A549 (cell line): ENCODE results near the gene HOXA7. TPM values are rescaled to one million over a fixed set of nuclear protein-coding genes. Genes with fewer than 3 reads are reported as not detected.

ENCODE experiments used
- ATAC-seq, 2 experiments: fragments of 200-7000 bp in 1 of 2; fragments of >200 bp in 1 of 2; cut with Nextera tagmentation in 1 of 2; cut with Tn5 transposase in 1 of 2; 3 replicates each; pipeline versions ENCODE4 v1.8.0 to v1.9.1; 2018 to 2020; ENCODE audit warnings: mild to moderate bottlenecking in 1 of 2, moderate library complexity in 1 of 2
- CTCF ChIA-PET: fragments of 300-600 bp; sonication (Branson Sonifier 250); formaldehyde crosslinking; extraction: SDS; loops from one replicate; lab custom pipeline; 2021; ENCODE audit warnings: antibody characterized with exemption, inconsistent platforms; lab: Yijun Ruan, JAX
- POLR2A ChIA-PET: fragments of 350-600 bp; formaldehyde crosslinking; extraction: SDS; loops from one replicate; lab custom pipeline; 2021; ENCODE audit warnings: antibody characterized with exemption, inconsistent platforms; lab: Yijun Ruan, JAX
- DNase-seq, 2 experiments: peaks; one replicate each; pipeline versions ENCODE4 v3.0.0 to v3.0.0-alpha.2; 2011 to 2016; ENCODE audit warnings: low read depth in 1 of 2, low spot score in 1 of 2
- FAIRE-seq: peaks from 2 replicates; lab custom pipeline; 2011; peaks lifted over from hg19 to GRCh38; lab: Jason Lieb, UNC
- H3K27ac ChIP-seq, 2 experiments: fragments of >200 bp; sonication (Bioruptor Twin); formaldehyde crosslinking; 3 replicates each; pipeline ENCODE4 v1.5.1; 2016 to 2017
- H3K4me1 ChIP-seq: fragments of >200 bp; sonication (Bioruptor Twin); formaldehyde crosslinking; 3 replicates; pipeline ENCODE4 v1.6.1; 2016
- H3K4me2 ChIP-seq: fragments of >200 bp; sonication (Bioruptor Twin); formaldehyde crosslinking; 3 replicates; pipeline ENCODE4 v1.6.1; 2016
- H3K4me3 ChIP-seq: fragments of >200 bp; sonication (Bioruptor Twin); formaldehyde crosslinking; 3 replicates; pipeline ENCODE4 v1.5.1; 2016
- H3K9me3 ChIP-seq: fragments of >200 bp; sonication (Bioruptor Twin); formaldehyde crosslinking; 3 replicates; pipeline ENCODE4 v1.6.1; 2016
- BHLHE40 ChIP-seq: IDR thresholded peaks from 2 replicates; pipeline ENCODE4 v1.6.1; 2012; ENCODE audit warnings: low read depth, low read length, inconsistent platforms
- EHF ChIP-seq: fragments of 250-450 bp; sonication (Bioruptor Pico); IDR thresholded peaks from 2 replicates; pipeline ENCODE4 v1.5.0; 2020; ENCODE audit warnings: mild to moderate bottlenecking
- EHMT2 ChIP-seq: fragments of 200-600 bp; sonication (generic); IDR thresholded peaks from 2 replicates; pipeline ENCODE4 v1.6.1; 2016; ENCODE audit warnings: antibody characterized with exemption, low read depth, mild to moderate bottlenecking, moderate library complexity
- FOSB ChIP-seq: fragments of 250-450 bp; sonication (Bioruptor Pico); IDR thresholded peaks from 2 replicates; pipeline ENCODE4 v1.5.0; 2020; ENCODE audit warnings: mild to moderate bottlenecking, moderate library complexity
- FOSL2 ChIP-seq, 2 experiments: fragments of 450-650 bp in 1 of 2; fragments of >200 bp in 1 of 2; sonication (Bioruptor Twin) in 1 of 2; formaldehyde crosslinking; IDR thresholded peaks; 2 replicates each; pipeline versions ENCODE4 v1.5.0 to v1.6.1; 2016 to 2020; ENCODE audit warnings: mild to moderate bottlenecking in 1 of 2, moderate library complexity in 1 of 2
- GATA3 ChIP-seq: IDR thresholded peaks from 2 replicates; pipeline ENCODE4 v1.6.1; 2012; ENCODE audit warnings: borderline replicate concordance
- HOXA7 ChIP-seq: fragments of 250-450 bp; sonication (Bioruptor Pico); IDR thresholded peaks from 2 replicates; pipeline ENCODE4 v1.5.0; 2020; ENCODE audit warnings: mild to moderate bottlenecking, moderate library complexity
- HOXB5 ChIP-seq: fragments of 250-450 bp; sonication (Bioruptor Pico); IDR thresholded peaks from 2 replicates; pipeline ENCODE4 v1.5.0; 2020; ENCODE audit warnings: mild to moderate bottlenecking, moderate library complexity
- JUN ChIP-seq, 2 experiments: fragments of >200 bp; sonication (Bioruptor Twin); formaldehyde crosslinking; IDR thresholded peaks; 2 replicates in 1 of 2; 3 replicates in 1 of 2; pipeline ENCODE4 v1.6.1; 2016 to 2017
- JUNB ChIP-seq: fragments of >200 bp; sonication (Bioruptor Twin); formaldehyde crosslinking; IDR thresholded peaks from 2 replicates; pipeline ENCODE4 v1.6.1; 2016
- MAFK ChIP-seq: fragments of 450-650 bp; IDR thresholded peaks from 2 replicates; pipeline ENCODE4 v1.6.1; 2014; ENCODE audit not compliant: partially characterized antibody
- MYC ChIP-seq: IDR thresholded peaks from 2 replicates; pipeline ENCODE4 v1.6.1; 2012; ENCODE audit warnings: mild to moderate bottlenecking, inconsistent platforms, low read length, improper control_type of control experiment, borderline replicate concordance
- NFE2L2 ChIP-seq: fragments of 150-350 bp; conservative IDR thresholded peaks from 2 replicates; pipeline ENCODE4 v1.6.1; 2014; ENCODE audit warnings: low read length
- NPAS2 ChIP-seq: fragments of 250-450 bp; sonication (Bioruptor Pico); IDR thresholded peaks from 2 replicates; pipeline ENCODE4 v1.8.0; 2022; ENCODE audit warnings: mild to moderate bottlenecking, moderate library complexity, borderline replicate concordance
- NR3C1 ChIP-seq: fragments of >200 bp; sonication (Bioruptor Twin); formaldehyde crosslinking; IDR thresholded peaks from 3 replicates; pipeline ENCODE4 v1.6.1; 2017
- PBX3 ChIP-seq: IDR thresholded peaks from 2 replicates; pipeline ENCODE4 v1.6.1; 2012
- PHF8 ChIP-seq: fragments of 200-600 bp; sonication (generic); IDR thresholded peaks from 2 replicates; pipeline ENCODE4 v1.6.1; 2016; ENCODE audit warnings: low read depth, mild to moderate bottlenecking, antibody characterized with exemption, moderate library complexity, borderline replicate concordance
- POLR2A ChIP-seq: IDR thresholded peaks from 2 replicates; pipeline ENCODE4 v1.6.1; 2012; ENCODE audit warnings: mild to moderate bottlenecking, low read length
- POLR2AphosphoS2 ChIP-seq: conservative IDR thresholded peaks from 2 replicates; pipeline ENCODE4 v1.6.1; 2012; ENCODE audit warnings: low read length, improper control_type of control experiment, inconsistent platforms
- RAD21 ChIP-seq, 2 experiments: fragments of >200 bp in 1 of 2; sonication (Bioruptor Twin) in 1 of 2; formaldehyde crosslinking in 1 of 2; IDR thresholded peaks in 1 of 2; conservative IDR thresholded peaks in 1 of 2; 2 replicates in 1 of 2; 3 replicates in 1 of 2; pipeline ENCODE4 v1.6.1; 2012 to 2018; ENCODE audit warnings: inconsistent platforms in 1 of 2
- RARB ChIP-seq: fragments of 250-450 bp; sonication (Bioruptor Pico); IDR thresholded peaks from 2 replicates; pipeline ENCODE4 v1.8.0; 2021; ENCODE audit warnings: mild to moderate bottlenecking, moderate library complexity
- RCOR1 ChIP-seq: fragments of 150-350 bp; IDR thresholded peaks from 2 replicates; pipeline ENCODE4 v1.6.1; 2014; ENCODE audit warnings: antibody characterized with exemption, low read length, low read depth
- REST ChIP-seq: fragments of 200-600 bp; sonication (generic); IDR thresholded peaks from 2 replicates; pipeline ENCODE4 v1.6.1; 2016; ENCODE audit warnings: antibody characterized with exemption, mild to moderate bottlenecking, moderate library complexity
- RNF2 ChIP-seq: fragments of 200-600 bp; sonication (generic); IDR thresholded peaks from 2 replicates; pipeline ENCODE4 v1.6.1; 2016; ENCODE audit warnings: low read depth, mild to moderate bottlenecking, antibody characterized with exemption, moderate library complexity, borderline replicate concordance
- SREBF2 ChIP-seq: fragments of 450-650 bp; IDR thresholded peaks from 2 replicates; pipeline ENCODE4 v1.6.1; 2014; ENCODE audit warnings: mild to moderate bottlenecking, moderate library complexity
- TFCP2L1 ChIP-seq: fragments of 250-450 bp; sonication (Bioruptor Pico); IDR thresholded peaks from 2 replicates; pipeline ENCODE4 v1.5.0; 2021; ENCODE audit warnings: mild to moderate bottlenecking
- ZC3H11A ChIP-seq: fragments of 450-650 bp; IDR thresholded peaks from 2 replicates; pipeline ENCODE4 v1.6.1; 2014; ENCODE audit warnings: antibody characterized with exemption, mild to moderate bottlenecking
- ZFP36 ChIP-seq: fragments of 450-650 bp; IDR thresholded peaks from 2 replicates; pipeline ENCODE4 v1.6.1; 2014; ENCODE audit warnings: borderline replicate concordance; ENCODE audit not compliant: partially characterized antibody
- ZSCAN20 ChIP-seq: fragments of 250-450 bp; sonication (Bioruptor Pico); IDR thresholded peaks from 2 replicates; pipeline ENCODE4 v1.8.0; 2022; ENCODE audit warnings: mild to moderate bottlenecking, moderate library complexity
- WGBS: methylation state at CpG from one replicate; pipeline ENCODE4 v1.1.6; 2017; ENCODE audit errors: missing lambda C conversion rate; 5-methylcytosine and 5-hydroxymethylcytosine counted together
- polyA plus RNA-seq, 4 experiments: library from polyadenylated mRNA; depleted of rRNA in 3 of 4; stranded (reverse); fragments of >200 nt; fragmentation: RNase III in 1 of 4; extraction: RNeasy Plus Mini Kit Qiagen cat#74134 plus additional on column Dnase treatment in 1 of 4; gene quantifications; 2 replicates in 3 of 4; 3 replicates in 1 of 4; pipeline ENCODE4 v1.2.3, GENCODE V29; 2011 to 2017
- TF ChIP-seq, protein P1 (sequence below): fragments of 450-650 bp; IDR thresholded peaks from 2 replicates; pipeline ENCODE4 v1.6.1; 2014; ENCODE audit warnings: antibody characterized with exemption
- TF ChIP-seq, protein P2 (sequence below): fragments of 250-450 bp; sonication (Bioruptor Pico); IDR thresholded peaks from 2 replicates; pipeline ENCODE4 v1.5.0; 2020; ENCODE audit warnings: low read depth, mild to moderate bottlenecking, moderate library complexity
- TF ChIP-seq, protein P3 (sequence below): fragments of 150-350 bp; IDR thresholded peaks from 2 replicates; pipeline ENCODE4 v1.6.1; 2014; ENCODE audit warnings: low read depth, mild to moderate bottlenecking, low read length

Gene HOXA7
- polyA plus RNA-seq, 2 of the 4 experiments (the other 2 are of a cell fraction), result 4.1 to 4.8 TPM

- WGBS, result 3% methylated on average over 22 of the region's 57 CpGs
- Histone ChIP-seq H3K4me3 (peak overlapping the region; percentile 72), H3K9me3 (no peaks in the 10 kb centered on the region), H3K27ac (peak overlapping the region; percentile 92 to 98), H3K4me2 (peak overlapping the region; percentile 88), H3K4me1 (peaks cover 49% of the 10 kb centered on the region)
- CTCF ChIA-PET, result interaction anchor here (1.0 to 1.3 kb wide), 2 partner anchors 17 to 258 kb away, joined by 3 read pairs; partner anchors contain the start of gene HOXA4
- POLR2A ChIA-PET, result interaction anchor here (0.6 to 5.1 kb wide), 8 partner anchors 9 to 940 kb away, joined by 3 to 34 read pairs (median 4); partner anchors contain the start of genes HOXA1 and SKAP2
- ATAC-seq (peak; percentile 60), FAIRE-seq (no peak), DNase-seq (peak; percentile 56 to 90)
- TF ChIP-seq HOXB5 (CRISPR knock-in tag), result peak; percentile 91
- TF ChIP-seq MYC, result no peak
- TF ChIP-seq PHF8, result peak; percentile 76
- TF ChIP-seq REST, result no peak
- no peak for TF ChIP-seq HOXA7
- no peak for TF ChIP-seq FOSL2 (IDR thresholded peaks at IDR 0.05)
- no peak for TF ChIP-seq FOSL2 (CRISPR knock-in tag; IDR thresholded peaks at IDR 0.05)
- no peak for TF ChIP-seq BHLHE40
- no peak for TF ChIP-seq ZSCAN20 (CRISPR knock-in tag)
- TF ChIP-seq, protein P1, sequence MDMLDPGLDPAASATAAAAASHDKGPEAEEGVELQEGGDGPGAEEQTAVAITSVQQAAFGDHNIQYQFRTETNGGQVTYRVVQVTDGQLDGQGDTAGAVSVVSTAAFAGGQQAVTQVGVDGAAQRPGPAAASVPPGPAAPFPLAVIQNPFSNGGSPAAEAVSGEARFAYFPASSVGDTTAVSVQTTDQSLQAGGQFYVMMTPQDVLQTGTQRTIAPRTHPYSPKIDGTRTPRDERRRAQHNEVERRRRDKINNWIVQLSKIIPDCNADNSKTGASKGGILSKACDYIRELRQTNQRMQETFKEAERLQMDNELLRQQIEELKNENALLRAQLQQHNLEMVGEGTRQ, result no peak
- no peak for TF ChIP-seq NFE2L2
- TF ChIP-seq NPAS2 (CRISPR knock-in tag), result no peak
- TF ChIP-seq POLR2A, result peak; percentile 8
- TF ChIP-seq MAFK, result no peak
- TF ChIP-seq SREBF2, result no peak
- peak; percentile 89; the same call in 1 of the 2 replicates for TF ChIP-seq RARB (CRISPR knock-in tag)
- TF ChIP-seq TFCP2L1, result no peak
- no peak for TF ChIP-seq NR3C1
- TF ChIP-seq, protein P2, sequence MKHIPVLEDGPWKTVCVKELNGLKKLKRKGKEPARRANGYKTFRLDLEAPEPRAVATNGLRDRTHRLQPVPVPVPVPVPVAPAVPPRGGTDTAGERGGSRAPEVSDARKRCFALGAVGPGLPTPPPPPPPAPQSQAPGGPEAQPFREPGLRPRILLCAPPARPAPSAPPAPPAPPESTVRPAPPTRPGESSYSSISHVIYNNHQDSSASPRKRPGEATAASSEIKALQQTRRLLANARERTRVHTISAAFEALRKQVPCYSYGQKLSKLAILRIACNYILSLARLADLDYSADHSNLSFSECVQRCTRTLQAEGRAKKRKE (CRISPR knock-in tag), result no peak
- no peak for TF ChIP-seq RNF2
- no peak for TF ChIP-seq JUNB
- TF ChIP-seq PBX3, result 0 out of 2 replicates have a peak, but pooled peaks have one; percentile 57
- TF ChIP-seq GATA3, result peak; percentile 24; the same call in 1 of the 2 replicates
- no peak for TF ChIP-seq RCOR1
- TF ChIP-seq ZC3H11A, result no peak
- TF ChIP-seq POLR2AphosphoS2, result no peak
- no peak for TF ChIP-seq FOSB (CRISPR knock-in tag)
- TF ChIP-seq ZFP36, result no peak
- TF ChIP-seq, protein P3, sequence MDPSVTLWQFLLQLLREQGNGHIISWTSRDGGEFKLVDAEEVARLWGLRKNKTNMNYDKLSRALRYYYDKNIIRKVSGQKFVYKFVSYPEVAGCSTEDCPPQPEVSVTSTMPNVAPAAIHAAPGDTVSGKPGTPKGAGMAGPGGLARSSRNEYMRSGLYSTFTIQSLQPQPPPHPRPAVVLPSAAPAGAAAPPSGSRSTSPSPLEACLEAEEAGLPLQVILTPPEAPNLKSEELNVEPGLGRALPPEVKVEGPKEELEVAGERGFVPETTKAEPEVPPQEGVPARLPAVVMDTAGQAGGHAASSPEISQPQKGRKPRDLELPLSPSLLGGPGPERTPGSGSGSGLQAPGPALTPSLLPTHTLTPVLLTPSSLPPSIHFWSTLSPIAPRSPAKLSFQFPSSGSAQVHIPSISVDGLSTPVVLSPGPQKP, result no peak
- no peak for TF ChIP-seq EHMT2
- peak; percentile 53 to 75; a peak in 3 of 5 replicates for TF ChIP-seq JUN (IDR thresholded peaks at IDR 0.05)
- TF ChIP-seq EHF, result 0 out of 2 replicates have a peak, but pooled peaks have one; percentile 32
- TF ChIP-seq RAD21 (conservative IDR thresholded peaks at IDR 0.05 in 1 of 2, IDR thresholded peaks at IDR 0.05 in 1 of 2), result 0 out of 5 replicates have a peak, but pooled peaks of 1 of the 2 experiments have one; percentile 21
Measured at GRCh38 chr7:27112955-27113949, 43.2 kb downstream of the HOXA7 start.
